SH-SY5Y (cell line): Measurements from ENCODE around the gene SFTPB.

Source experiments
- GATA2 ChIP-seq: IDR thresholded peaks from 2 replicates; pipeline ENCODE4 v1.6.1; 2011; ENCODE audit warnings: mild to moderate bottlenecking, low read depth, low read length
- GATA3 ChIP-seq: IDR thresholded peaks from 2 replicates; pipeline ENCODE4 v1.6.1; 2011; ENCODE audit warnings: low read depth, mild to moderate bottlenecking, low read length, moderate library complexity

- TF ChIP-seq GATA2 (no peak), GATA3 (no peak)
Observed at GRCh38 chr2:85706599-85707296, 38.7 kb upstream of the SFTPB start.
